Epithelial cell of proximal tubule (primary cell): ENCODE data around the gene ANO9. TPM values are rescaled to one million over a fixed set of nuclear protein-coding genes. Genes with fewer than 3 reads are reported as not detected.
"Not testable (repeated sequence)": the region's sequence is repeated elsewhere in the genome, so short reads cannot be mapped to it uniquely, and the experiment has no call there.

Source experiments
- DNase-seq: peaks from one replicate; pipeline ENCODE4 v3.0.0-alpha.2; 2011; ENCODE audit warnings: low read depth
- H3K4me3 ChIP-seq: 2 replicates; pipeline ENCODE4 v1.5.1; 2011; ENCODE audit warnings: low read depth, mild to moderate bottlenecking, low read length
- CTCF ChIP-seq: conservative IDR thresholded peaks from 2 replicates; pipeline ENCODE4 v1.5.1; 2012; ENCODE audit warnings: low read depth, mild to moderate bottlenecking, low read length
- total RNA-seq: library from RNA; depleted of rRNA; stranded (reverse); fragments of >200 nt; gene quantifications from 2 replicates; pipeline ENCODE4 v1.2.3, GENCODE V29; 2015

ANO9 gene
- total RNA-seq, 1 donor from 2014 or later = 20.1 TPM

GRCh38 chr11:438101-438844 is 3.5 kb downstream of the ANO9 start:
- TF ChIP-seq CTCF = no peak
- no peak for DNase-seq
- no peak overlapping the region for H3K4me3 ChIP-seq

- H3K4me3 ChIP-seq = no peak overlapping the region
- DNase-seq = no peak
- no peak for TF ChIP-seq CTCF
These were observed 4.5 kb downstream of the ANO9 start for GRCh38 chr11:437228-437870.

- H3K4me3 ChIP-seq, DNase-seq: not testable (repeated sequence)
These were observed 6.6 kb downstream of the ANO9 start for GRCh38 chr11:434999-435740.

GRCh38 chr11:434496-434895 is 7.3 kb downstream of the ANO9 start:
- no peak overlapping the region for H3K4me3 ChIP-seq
- DNase-seq = no peak
- no peak for TF ChIP-seq CTCF

- no peak overlapping the region for H3K4me3 ChIP-seq
- no peak for DNase-seq
- TF ChIP-seq CTCF = no peak
These were observed 8.2 kb downstream of the ANO9 start for GRCh38 chr11:433641-434040.

GRCh38 chr11:433111-433510 is 8.7 kb downstream of the ANO9 start:
- DNase-seq = no peak
- H3K4me3 ChIP-seq = no peak overlapping the region
- TF ChIP-seq CTCF = no peak

GRCh38 chr11:432501-433100 is 9.2 kb downstream of the ANO9 start:
- TF ChIP-seq CTCF = no peak
- DNase-seq = no peak
- no peak overlapping the region for H3K4me3 ChIP-seq
